Measurements from ENCODE around the gene IDUA.

Gene IDUA

GRCh38 chr4:1014291-1015167 is 27.7 kb downstream of the IDUA start:
- H3K36me3 Mint-ChIP-seq (ENCODE audit: low read depth), result peaks cover 5% of the 10 kb centered on the region
- no peaks in the 10 kb centered on the region for H3K9me3 Mint-ChIP-seq
- peaks cover 5% of the 10 kb centered on the region for H3K27me3 Mint-ChIP-seq
- peak overlapping the region; percentile 65 for H3K27ac Mint-ChIP-seq
- intact Hi-C loops (cut with micrococcal nuclease), result loop anchor here (10.0 kb wide), 1 partner anchor 230 kb away; the partner anchor contains the start of gene CTBP1
- peaks cover 23% of the 10 kb centered on the region for H3K4me1 Mint-ChIP-seq (ENCODE audit: low read depth)
- peak overlapping the region; percentile 23 for H3K4me3 Mint-ChIP-seq

- Mint-ChIP-seq H3K27ac (no peak overlapping the region), H3K36me3 (ENCODE audit: low read depth) (peaks cover 5% of the 10 kb centered on the region), H3K9me3 (no peaks in the 10 kb centered on the region), H3K4me1 (ENCODE audit: low read depth) (peaks cover 27% of the 10 kb centered on the region), H3K27me3 (peaks cover 5% of the 10 kb centered on the region), H3K4me3 (no peak overlapping the region)
- intact Hi-C loops (cut with micrococcal nuclease), result loop anchor here (10.0 kb wide), 1 partner anchor 230 kb away; the partner anchor contains the start of gene CTBP1
Measured at GRCh38 chr4:1015179-1015578, 28.3 kb downstream of the IDUA start.

GRCh38 chr4:1015746-1016145 is 28.9 kb downstream of the IDUA start:
- Mint-ChIP-seq H3K27ac (no peak overlapping the region), H3K36me3 (ENCODE audit: low read depth) (peaks cover 5% of the 10 kb centered on the region), H3K4me1 (ENCODE audit: low read depth) (peaks cover 23% of the 10 kb centered on the region), H3K4me3 (no peak overlapping the region), H3K27me3 (peaks cover 5% of the 10 kb centered on the region), H3K9me3 (no peaks in the 10 kb centered on the region)
- intact Hi-C loops (cut with micrococcal nuclease), result loop anchor here (10.0 kb wide), 1 partner anchor 229 kb away; the partner anchor contains the start of gene CTBP1

GRCh38 chr4:1017211-1017610 is 30.4 kb downstream of the IDUA start:
- intact Hi-C loops (cut with micrococcal nuclease), result loop anchor here (10.0 kb wide), 1 partner anchor 228 kb away; the partner anchor contains the start of gene CTBP1

GRCh38 chr4:1017706-1018105 is 30.9 kb downstream of the IDUA start:
- Mint-ChIP-seq H3K4me3 (no peak overlapping the region), H3K36me3 (ENCODE audit: low read depth) (peaks cover 10% of the 10 kb centered on the region), H3K27me3 (peaks cover 3% of the 10 kb centered on the region), H3K9me3 (no peaks in the 10 kb centered on the region), H3K27ac (no peak overlapping the region), H3K4me1 (ENCODE audit: low read depth) (peaks cover 21% of the 10 kb centered on the region)
- intact Hi-C loops (cut with micrococcal nuclease), result loop anchor here (10.0 kb wide), 1 partner anchor 227 kb away; the partner anchor contains the start of gene CTBP1

More at GRCh38 chr4:1017211-1017610, 30.4 kb downstream of the IDUA start:
- peaks cover 5% of the 10 kb centered on the region for H3K27me3 Mint-ChIP-seq
- no peaks in the 10 kb centered on the region for H3K9me3 Mint-ChIP-seq
- H3K4me3 Mint-ChIP-seq, result no peak overlapping the region
- H3K36me3 Mint-ChIP-seq (ENCODE audit: low read depth), result peaks cover 7% of the 10 kb centered on the region
- no peak overlapping the region for H3K27ac Mint-ChIP-seq
- peaks cover 21% of the 10 kb centered on the region for H3K4me1 Mint-ChIP-seq (ENCODE audit: low read depth)

- peaks cover 20% of the 10 kb centered on the region for H3K4me1 Mint-ChIP-seq (ENCODE audit: low read depth)
- intact Hi-C loops (cut with micrococcal nuclease), result loop anchor here (10.0 kb wide), 1 partner anchor 226 kb away; the partner anchor contains the start of gene CTBP1
- H3K36me3 Mint-ChIP-seq (ENCODE audit: low read depth), result peaks cover 11% of the 10 kb centered on the region
- H3K9me3 Mint-ChIP-seq, result no peaks in the 10 kb centered on the region
- H3K4me3 Mint-ChIP-seq, result no peak overlapping the region
- peaks cover 3% of the 10 kb centered on the region for H3K27me3 Mint-ChIP-seq
- no peak overlapping the region for H3K27ac Mint-ChIP-seq
Measured at GRCh38 chr4:1018147-1019020, 31.5 kb downstream of the IDUA start.

- no peak overlapping the region for H3K27ac Mint-ChIP-seq
- intact Hi-C loops (cut with micrococcal nuclease), result loop anchor here (10.0 kb wide), 1 partner anchor 225 kb away; the partner anchor contains the start of gene CTBP1
- peaks cover 11% of the 10 kb centered on the region for H3K4me1 Mint-ChIP-seq (ENCODE audit: low read depth)
- peaks cover 15% of the 10 kb centered on the region for H3K36me3 Mint-ChIP-seq (ENCODE audit: low read depth)
- H3K4me3 Mint-ChIP-seq, result no peak overlapping the region
- no peaks in the 10 kb centered on the region for H3K27me3 Mint-ChIP-seq
- no peaks in the 10 kb centered on the region for H3K9me3 Mint-ChIP-seq
Measured at GRCh38 chr4:1019320-1019719, 32.5 kb downstream of the IDUA start.

- intact Hi-C loops (cut with micrococcal nuclease), result loop anchor here (10.0 kb wide), 1 partner anchor 225 kb away; the partner anchor contains the start of gene CTBP1
- H3K4me3 Mint-ChIP-seq, result no peak overlapping the region
Measured at GRCh38 chr4:1019729-1020470, 33.1 kb downstream of the IDUA start.

GRCh38 chr4:1021386-1022050 is 34.7 kb downstream of the IDUA start:
- no peak overlapping the region for H3K4me3 Mint-ChIP-seq
- H3K27ac Mint-ChIP-seq, result no peak overlapping the region
- no peaks in the 10 kb centered on the region for H3K9me3 Mint-ChIP-seq
- peaks cover 29% of the 10 kb centered on the region for H3K36me3 Mint-ChIP-seq (ENCODE audit: low read depth)
- no peaks in the 10 kb centered on the region for H3K27me3 Mint-ChIP-seq
- intact Hi-C loops (cut with micrococcal nuclease), result no loop called here
- peaks cover 7% of the 10 kb centered on the region for H3K4me1 Mint-ChIP-seq (ENCODE audit: low read depth)

More at GRCh38 chr4:1019729-1020470, 33.1 kb downstream of the IDUA start:
- Mint-ChIP-seq H3K36me3 (ENCODE audit: low read depth) (peaks cover 21% of the 10 kb centered on the region), H3K9me3 (no peaks in the 10 kb centered on the region), H3K27me3 (no peaks in the 10 kb centered on the region), H3K27ac (no peak overlapping the region), H3K4me1 (ENCODE audit: low read depth) (peaks cover 7% of the 10 kb centered on the region)

- H3K9me3 Mint-ChIP-seq, result no peaks in the 10 kb centered on the region
Measured at GRCh38 chr4:1022051-1022738, 35.4 kb downstream of the IDUA start.

GRCh38 chr4:1022739-1023066 is 35.9 kb downstream of the IDUA start:
- H3K4me1 Mint-ChIP-seq (ENCODE audit: low read depth), result peaks cover 7% of the 10 kb centered on the region
- no peak overlapping the region for H3K4me3 Mint-ChIP-seq
- H3K27ac Mint-ChIP-seq, result no peak overlapping the region
- H3K36me3 Mint-ChIP-seq (ENCODE audit: low read depth), result peaks cover 29% of the 10 kb centered on the region
- no peaks in the 10 kb centered on the region for H3K9me3 Mint-ChIP-seq
- intact Hi-C loops (cut with micrococcal nuclease), result no loop called here
- no peaks in the 10 kb centered on the region for H3K27me3 Mint-ChIP-seq

More at GRCh38 chr4:1022051-1022738, 35.4 kb downstream of the IDUA start:
- peaks cover 29% of the 10 kb centered on the region for H3K36me3 Mint-ChIP-seq (ENCODE audit: low read depth)
- H3K4me1 Mint-ChIP-seq (ENCODE audit: low read depth), result peaks cover 7% of the 10 kb centered on the region
- no peak overlapping the region for H3K27ac Mint-ChIP-seq
- intact Hi-C loops (cut with micrococcal nuclease), result no loop called here
- no peaks in the 10 kb centered on the region for H3K27me3 Mint-ChIP-seq
- H3K4me3 Mint-ChIP-seq, result no peak overlapping the region

GRCh38 chr4:1023075-1023640 is 36.3 kb downstream of the IDUA start:
- Mint-ChIP-seq H3K4me1 (ENCODE audit: low read depth) (peaks cover 7% of the 10 kb centered on the region), H3K36me3 (ENCODE audit: low read depth) (peaks cover 29% of the 10 kb centered on the region)
- intact Hi-C loops (cut with micrococcal nuclease), result no loop called here

More at GRCh38 chr4:1023075-1023640, 36.3 kb downstream of the IDUA start:
- Mint-ChIP-seq H3K9me3 (no peaks in the 10 kb centered on the region), H3K27ac (no peak overlapping the region), H3K27me3 (no peaks in the 10 kb centered on the region), H3K4me3 (no peak overlapping the region)
